Neuronal stem cell (in vitro differentiated cells): ENCODE measurements around the gene NAT16. TPM values are rescaled to one million over a fixed set of nuclear protein-coding genes. Genes with fewer than 3 reads are reported as not detected.

Source experiments
- DNase-seq: peaks from one replicate; pipeline ENCODE4 v3.0.0-alpha.2; 2013; ENCODE audit warnings: low spot score
- H2AFZ ChIP-seq: one replicate; pipeline ENCODE4 v1.6.1; 2013; ENCODE audit warnings: mild to moderate bottlenecking, low read length, inconsistent platforms
- H2AK5ac ChIP-seq: 2 replicates; pipeline ENCODE4 v1.6.1; 2013; ENCODE audit warnings: low read depth, mild to moderate bottlenecking, inconsistent platforms, low read length, moderate library complexity, mixed read lengths
- H2BK120ac ChIP-seq: 2 replicates; pipeline ENCODE4 v1.6.1; 2013; ENCODE audit warnings: low read depth, mild to moderate bottlenecking, inconsistent platforms, low read length, moderate library complexity, mixed read lengths
- H2BK12ac ChIP-seq: one replicate; pipeline ENCODE4 v1.6.1; 2013; ENCODE audit warnings: low read length, inconsistent platforms
- H2BK15ac ChIP-seq: 2 replicates; pipeline ENCODE4 v1.6.1; 2013; ENCODE audit warnings: mild to moderate bottlenecking, low read length, inconsistent platforms, mixed read lengths
- H2BK5ac ChIP-seq: one replicate; pipeline ENCODE4 v1.6.1; 2013; ENCODE audit warnings: inconsistent platforms, mild to moderate bottlenecking, low read length, moderate library complexity
- H3K14ac ChIP-seq: one replicate; pipeline ENCODE4 v1.6.1; 2013; ENCODE audit warnings: low read length, inconsistent platforms
- H3K18ac ChIP-seq: 2 replicates; pipeline ENCODE4 v1.6.1; 2013; ENCODE audit warnings: low read length, inconsistent platforms
- H3K23ac ChIP-seq: 2 replicates; pipeline ENCODE4 v1.6.1; 2013; ENCODE audit warnings: low read depth, mild to moderate bottlenecking, mixed read lengths, low read length, inconsistent platforms; ENCODE audit not compliant: poor library complexity
- H3K27ac ChIP-seq: replicated peaks from 3 replicates; pipeline ENCODE4 v1.5.1; 2013; ENCODE audit warnings: low read length, inconsistent platforms
- H3K27me3 ChIP-seq, 3 experiments: 2 replicates each; pipeline ENCODE4 v1.6.1; 2013; ENCODE audit warnings: low read length in 3 of 3, mild to moderate bottlenecking in 2 of 3, inconsistent platforms in 1 of 3, low read depth in 1 of 3, mixed read lengths in 1 of 3, moderate library complexity in 1 of 3; ENCODE audit not compliant: control insufficient read depth in 3 of 3, insufficient read depth in 3 of 3
- H3K36me3 ChIP-seq, 2 donors: replicated peaks in 1 of 2; 2 replicates each; pipeline ENCODE4 v1.6.1; 2013; ENCODE audit warnings: low read length in 2 of 2; ENCODE audit not compliant: control insufficient read depth in 2 of 2, insufficient read depth in 2 of 2
- H3K4ac ChIP-seq: 2 replicates; pipeline ENCODE4 v1.6.1; 2013; ENCODE audit warnings: inconsistent platforms, mild to moderate bottlenecking, low read length, moderate library complexity
- H3K4me1 ChIP-seq, 2 donors: 1 replicate in 1 of 2; 2 replicates in 1 of 2; pipeline ENCODE4 v1.6.1; 2013; ENCODE audit warnings: low read length in 2 of 2, low read depth in 1 of 2; ENCODE audit not compliant: control insufficient read depth in 2 of 2, insufficient read depth in 1 of 2
- H3K4me2 ChIP-seq: one replicate; pipeline ENCODE4 v1.6.1; 2013; ENCODE audit warnings: mild to moderate bottlenecking, low read length, inconsistent platforms; ENCODE audit not compliant: insufficient read depth, poor library complexity, severe bottlenecking
- H3K4me3 ChIP-seq, 2 donors: 2 replicates each; pipeline ENCODE4 v1.5.1; 2013; ENCODE audit warnings: low read length in 2 of 2, mild to moderate bottlenecking in 2 of 2, inconsistent platforms in 1 of 2, moderate library complexity in 1 of 2
- H3K79me1 ChIP-seq: one replicate; pipeline ENCODE4 v1.6.1; 2013; ENCODE audit warnings: low read depth, mild to moderate bottlenecking, inconsistent platforms, low read length, moderate library complexity
- H3K9ac ChIP-seq: one replicate; pipeline ENCODE4 v1.6.1; 2013; ENCODE audit warnings: mild to moderate bottlenecking, low read depth, low read length, inconsistent platforms; ENCODE audit not compliant: poor library complexity
- H3K9me3 ChIP-seq, 2 donors: replicated peaks in 1 of 2; 2 replicates each; pipeline versions ENCODE3 to v1.6.1; 2013; ENCODE audit warnings: low read length in 2 of 2, mild to moderate bottlenecking in 2 of 2, inconsistent platforms in 1 of 2, low read depth in 1 of 2, mixed read lengths in 1 of 2, moderate library complexity in 1 of 2; ENCODE audit not compliant: control insufficient read depth in 2 of 2, insufficient read depth in 1 of 2
- H4K8ac ChIP-seq: one replicate; pipeline ENCODE4 v1.6.1; 2013; ENCODE audit warnings: low read depth, mild to moderate bottlenecking, inconsistent platforms, low read length, moderate library complexity
- H4K91ac ChIP-seq: one replicate; pipeline ENCODE4 v1.6.1; 2013; ENCODE audit warnings: low read length, low read depth, mild to moderate bottlenecking, inconsistent platforms; ENCODE audit not compliant: poor library complexity
- WGBS, 2 donors: extraction: QIAGEN DNeasy Blood & Tissue Kit; methylation state at CpG; one replicate each; pipeline ENCODE4 v1.1.7; 2013; ENCODE audit warnings: missing lambda C conversion rate in 2 of 2, mixed read lengths in 1 of 2; ENCODE audit not compliant: insufficient read length in 2 of 2, insufficient replicate concordance in 1 of 2; ENCODE audit errors: extremely low coverage in 2 of 2; 5-methylcytosine and 5-hydroxymethylcytosine counted together
- polyA plus RNA-seq, 2 experiments: library from polyadenylated mRNA; stranded (reverse); fragments of 200-250 nt; gene quantifications; one replicate each; pipeline ENCODE4 v1.2.3, GENCODE V29; 2013

The NAT16 gene
- polyA plus RNA-seq (2013, experiment 1 of 2) = 1.4 TPM
- 1.6 TPM for polyA plus RNA-seq (2013, experiment 2 of 2)

- Histone ChIP-seq H3K79me1 (no peaks in the 10 kb centered on the region), H3K4me1 (peaks cover 0 to 4% of the 10 kb centered on the region in 2 donors), H3K4me2 (peak within 1 kb of the TSS; percentile 94), H3K9me3 (peaks cover 0 to 6% of the 10 kb centered on the region in 2 donors), H3K9ac (peak within 1 kb of the TSS; percentile 78), H3K4ac (peak within 1 kb of the TSS; percentile 37), H3K14ac (peak within 1 kb of the TSS; percentile 47), H2AK5ac (peak within 1 kb of the TSS; percentile 81), H2BK120ac (peak within 1 kb of the TSS; percentile 81), H3K4me3 (peak within 1 kb of the TSS; percentile 53 to 78), H4K8ac (no peak within 1 kb of the TSS), H2BK12ac (peak within 1 kb of the TSS; percentile 81), H3K27me3 (peaks cover 9 to 40% (median 39%) of the 10 kb centered on the region in 3 experiments), H3K27ac (no peak within 1 kb of the TSS), H2BK5ac (peak within 1 kb of the TSS; percentile 4), H3K18ac (peak within 1 kb of the TSS; percentile 93), H4K91ac (no peak within 1 kb of the TSS), H3K36me3 (no peaks in the 10 kb centered on the region), H2AFZ (peak within 1 kb of the TSS; percentile 97), H2BK15ac (peak within 1 kb of the TSS; percentile 96), H3K23ac (peak within 1 kb of the TSS; percentile 96)
- no peak for DNase-seq
- WGBS, 2 donors = no CpG with 5 or more reads among the region's 56 CpGs
Observed at GRCh38 chr7:101180130-101180755, at the start of gene NAT16. TSS of gene NAT16 (minus strand) at chr7:101180293. CDS start at chr7:101174807, 5,486 bp downstream.

DNA sequence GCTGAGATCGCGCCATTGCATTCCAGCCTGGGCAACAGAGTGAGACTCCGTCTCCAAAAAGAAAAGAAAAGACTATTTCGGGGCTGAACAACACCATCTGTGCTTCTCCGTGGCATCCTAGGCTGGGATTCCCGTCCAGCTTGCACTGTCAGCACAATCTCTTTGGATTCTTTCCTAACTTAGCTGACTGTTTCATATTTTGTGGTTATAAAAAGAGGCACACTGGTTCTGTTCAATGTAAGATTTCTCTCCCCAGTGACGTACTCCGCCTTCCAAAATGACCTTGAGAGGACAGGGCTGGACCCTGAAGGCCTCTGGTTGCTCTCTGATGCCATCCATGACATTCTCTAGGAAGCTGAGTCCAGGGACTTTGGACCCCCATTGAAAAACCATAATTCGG is 46.6 kb upstream of the NAT16 start:
- H4K8ac ChIP-seq = no peak overlapping the region
- no peak overlapping the region for H2AK5ac ChIP-seq
- H2BK5ac ChIP-seq = no peak overlapping the region
- no CpG with 5 or more reads among the region's 9 CpGs for WGBS, 2 donors
- no peak overlapping the region for H2BK15ac ChIP-seq
- no peak overlapping the region for H3K4me3 ChIP-seq
- H3K14ac ChIP-seq = no peak overlapping the region
- H3K23ac ChIP-seq = no peak overlapping the region
- H3K27ac ChIP-seq = no peak overlapping the region
- H3K18ac ChIP-seq = no peak overlapping the region
- H2BK120ac ChIP-seq = no peak overlapping the region
- H3K9me3 ChIP-seq = no peaks in the 10 kb centered on the region
- no peak overlapping the region for H2BK12ac ChIP-seq
- H2AFZ ChIP-seq = no peak overlapping the region
- H3K27me3 ChIP-seq = no peaks in the 10 kb centered on the region
- no peak overlapping the region for H3K4me2 ChIP-seq
- H3K79me1 ChIP-seq = peaks cover 3% of the 10 kb centered on the region
- no peak overlapping the region for H4K91ac ChIP-seq
- DNase-seq = no peak
- no peak overlapping the region for H3K9ac ChIP-seq
- H3K4ac ChIP-seq = no peak overlapping the region
- no peaks in the 10 kb centered on the region for H3K4me1 ChIP-seq
- H3K36me3 ChIP-seq = peaks cover 12 to 31% of the 10 kb centered on the region in 2 donors

- Histone ChIP-seq H3K79me1 (peaks cover 3% of the 10 kb centered on the region), H4K91ac (no peak overlapping the region), H3K27me3 (no peaks in the 10 kb centered on the region), H2BK15ac (no peak overlapping the region), H2AK5ac (no peak overlapping the region), H3K9ac (no peak overlapping the region), H3K4ac (no peak overlapping the region), H3K27ac (no peak overlapping the region), H4K8ac (no peak overlapping the region), H2BK5ac (no peak overlapping the region), H3K14ac (no peak overlapping the region), H3K9me3 (no peaks in the 10 kb centered on the region), H2AFZ (no peak overlapping the region), H3K18ac (no peak overlapping the region), H3K36me3 (peaks cover 12 to 31% of the 10 kb centered on the region in 2 donors), H3K23ac (no peak overlapping the region), H3K4me3 (no peak overlapping the region), H3K4me1 (no peaks in the 10 kb centered on the region), H3K4me2 (no peak overlapping the region), H2BK12ac (no peak overlapping the region), H2BK120ac (no peak overlapping the region)
- no CpG with 5 or more reads among the region's 6 CpGs for WGBS, 2 donors
- DNase-seq = no peak
Observed at GRCh38 chr7:101225650-101226049, 45.6 kb upstream of the NAT16 start.

GRCh38 chr7:101223528-101223927 is 43.4 kb upstream of the NAT16 start:
- no peak for DNase-seq
- no CpG with 5 or more reads among the region's 15 CpGs for WGBS, 2 donors
- Histone ChIP-seq H2BK12ac (no peak overlapping the region), H3K23ac (peak overlapping the region; percentile 67), H3K4me1 (peaks cover 0 to 3% of the 10 kb centered on the region in 2 donors), H2BK15ac (no peak overlapping the region), H2BK5ac (no peak overlapping the region), H2BK120ac (no peak overlapping the region), H3K27me3 (no peaks in the 10 kb centered on the region), H4K91ac (no peak overlapping the region), H3K14ac (peak overlapping the region; percentile 44), H3K79me1 (peaks cover 3% of the 10 kb centered on the region), H3K4me2 (no peak overlapping the region), H3K4ac (no peak overlapping the region), H3K9ac (no peak overlapping the region), H3K18ac (no peak overlapping the region), H2AFZ (no peak overlapping the region), H3K4me3 (no peak overlapping the region), H4K8ac (no peak overlapping the region), H3K36me3 (peaks cover 12 to 30% of the 10 kb centered on the region in 2 donors), H3K9me3 (no peaks in the 10 kb centered on the region), H3K27ac (no peak overlapping the region), H2AK5ac (no peak overlapping the region)
